Esophagus muscularis mucosa (tissue), 4 donors: ENCODE results near the gene ZAP70. TPM values are rescaled to one million over a fixed set of nuclear protein-coding genes. Genes with fewer than 3 reads are reported as not detected.

Source experiments
- DNase-seq: peaks from one replicate; pipeline ENCODE4 v3.0.0-alpha.2; 2017; ENCODE audit errors: extremely low spot score
- H3K27ac ChIP-seq, 4 donors: fragments of 200-600 bp; sonication (generic); replicated peaks in 1 of 4; 1 replicate in 3 of 4; 2 replicates in 1 of 4; pipeline ENCODE4 v1.5.1; 2016 to 2019; ENCODE audit warnings: mild to moderate bottlenecking in 1 of 4
- H3K27me3 ChIP-seq, 4 donors: fragments of 200-600 bp; sonication (generic); one replicate each; pipeline versions ENCODE4 v1.5.1 to v1.6.0; 2016 to 2019
- H3K36me3 ChIP-seq, 4 donors: fragments of 200-600 bp; sonication (generic); one replicate each; pipeline ENCODE4 v1.5.1; 2016 to 2019
- H3K4me1 ChIP-seq, 4 donors: fragments of 200-600 bp; sonication (generic); one replicate each; pipeline ENCODE4 v1.5.1; 2016 to 2019
- H3K4me3 ChIP-seq, 4 donors: fragments of 200-600 bp; sonication (generic); 1 replicate in 2 of 4; 2 replicates in 2 of 4; pipeline ENCODE4 v1.5.1; 2016 to 2019; ENCODE audit warnings: mild to moderate bottlenecking in 4 of 4, moderate library complexity in 1 of 4
- H3K9me3 ChIP-seq, 4 donors: fragments of 200-600 bp; sonication (generic); 1 replicate in 3 of 4; 2 replicates in 1 of 4; pipeline ENCODE4 v1.5.1; 2016 to 2019
- CTCF ChIP-seq, 3 experiments: fragments of 200-600 bp in 2 of 3; fragments of 450-650 bp in 1 of 3; sonication (generic) in 2 of 3; IDR thresholded peaks; one replicate each; pipeline ENCODE4 v1.5.1; 2017 to 2019; ENCODE audit warnings: antibody characterized with exemption in 3 of 3, mild to moderate bottlenecking in 2 of 3, moderate library complexity in 1 of 3
- EP300 ChIP-seq: sonication (generic); formaldehyde crosslinking; IDR thresholded peaks from one replicate; pipeline ENCODE4 v1.6.1; 2017; ENCODE audit warnings: antibody characterized with exemption
- POLR2A ChIP-seq: fragments of 450-650 bp; IDR thresholded peaks from one replicate; pipeline ENCODE4 v1.6.1; 2017; ENCODE audit warnings: antibody characterized with exemption, moderate library complexity, mild to moderate bottlenecking, low read depth
- POLR2AphosphoS5 ChIP-seq, 2 donors: sonication (generic); formaldehyde crosslinking; IDR thresholded peaks; one replicate each; pipeline ENCODE4 v1.6.1; 2017; ENCODE audit warnings: antibody characterized with exemption in 2 of 2
- WGBS: methylation state at CpG from one replicate; pipeline ENCODE4 v1.1.5; 2018; 5-methylcytosine and 5-hydroxymethylcytosine counted together
- intact Hi-C: fragments of 100-400 bp; cut with DNase I; formaldehyde crosslinking; loops from one replicate; pipeline ENCODE4 v1.15.1; 2023
- total RNA-seq, 4 donors: library from RNA; depleted of rRNA; stranded (reverse); fragments of >200 nt; gene quantifications; one replicate each; pipeline versions ENCODE4 v1.1.0 to v1.2.1, GENCODE V29; 2016

Gene ZAP70
- total RNA-seq, 4 donors from 2014 or later: 1.2 to 3.5 (median 1.8) TPM

GRCh38 chr2:97715951-97716694 lies 2.7 kb downstream of the ZAP70 start:
- H3K36me3 ChIP-seq: no peaks in the 10 kb centered on the region
- WGBS: 88% methylated on average over 9 of the region's 9 CpGs
- H3K4me1 ChIP-seq: no peaks in the 10 kb centered on the region
- no peak for TF ChIP-seq POLR2A
- TF ChIP-seq EP300: no peak
- no peak for TF ChIP-seq POLR2AphosphoS5 (IDR thresholded peaks at IDR 0.05)
- no peak for TF ChIP-seq CTCF (IDR thresholded peaks at IDR 0.05)
- H3K4me3 ChIP-seq: no peak overlapping the region
- no peaks in the 10 kb centered on the region for H3K27me3 ChIP-seq
- H3K27ac ChIP-seq: no peak overlapping the region
- no peak for DNase-seq
- no peaks in the 10 kb centered on the region for H3K9me3 ChIP-seq
- intact Hi-C loops: no loop called here

DNA sequence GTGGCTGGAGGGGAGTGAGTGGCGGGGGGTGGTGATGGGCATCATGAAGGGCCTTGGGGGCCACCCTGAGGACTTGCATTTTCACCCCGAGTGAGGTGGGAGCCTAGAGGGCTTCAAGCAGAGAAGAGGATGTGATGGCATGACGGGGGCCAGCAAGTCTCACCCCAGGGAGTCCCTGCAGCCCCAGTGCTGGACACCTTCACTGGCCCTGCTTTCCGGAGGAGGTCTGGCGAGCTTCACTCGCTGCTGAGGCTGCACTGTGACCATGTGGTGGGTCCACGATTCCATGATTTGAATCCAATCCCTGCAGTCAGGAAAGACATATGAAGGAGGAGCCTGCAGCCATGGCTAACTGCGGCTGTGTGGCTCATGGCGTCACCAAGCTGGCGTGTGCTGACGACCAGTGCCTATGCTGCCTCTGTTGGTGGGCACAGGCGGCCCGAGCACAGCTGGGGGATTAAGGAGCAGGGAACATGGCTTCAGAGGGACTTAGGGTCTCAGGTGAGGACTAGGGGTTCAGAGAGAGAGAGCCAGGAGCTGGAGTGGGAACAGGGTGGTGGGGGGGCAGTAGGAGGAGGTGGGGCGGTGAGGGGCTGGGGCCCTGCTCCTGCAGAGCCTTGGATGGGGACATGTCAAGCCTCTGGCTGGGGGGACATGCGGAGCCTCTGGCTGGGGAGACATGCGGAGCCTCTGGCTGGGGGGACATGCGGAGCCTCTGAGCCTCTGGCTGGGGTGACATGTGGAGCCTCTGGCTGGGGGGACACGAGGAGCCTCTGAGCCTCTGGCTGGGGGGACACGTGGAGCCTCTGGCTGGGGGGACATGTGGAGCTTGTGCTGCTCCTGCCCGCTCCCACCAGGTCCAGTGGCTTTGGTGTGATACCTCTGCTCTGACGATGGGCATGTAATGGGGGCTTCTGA lies 3.6 kb downstream of the ZAP70 start:
- no peaks in the 10 kb centered on the region for H3K36me3 ChIP-seq
- DNase-seq: no peak
- no peaks in the 10 kb centered on the region for H3K27me3 ChIP-seq
- H3K9me3 ChIP-seq: no peaks in the 10 kb centered on the region
- intact Hi-C loops: no loop called here
- 89% methylated on average over 19 of the region's 21 CpGs for WGBS
- no peak overlapping the region for H3K4me3 ChIP-seq
- H3K4me1 ChIP-seq: no peaks in the 10 kb centered on the region
- H3K27ac ChIP-seq: no peak overlapping the region
- TF ChIP-seq POLR2AphosphoS5 (IDR thresholded peaks at IDR 0.05): no peak
- no peak for TF ChIP-seq EP300
- no peak for TF ChIP-seq CTCF (IDR thresholded peaks at IDR 0.05)
- TF ChIP-seq POLR2A: no peak

GRCh38 chr2:97717613-97717995 lies 4.2 kb downstream of the ZAP70 start:
- Histone ChIP-seq H3K9me3 (no peaks in the 10 kb centered on the region), H3K4me1 (no peaks in the 10 kb centered on the region), H3K27me3 (no peaks in the 10 kb centered on the region), H3K4me3 (no peak overlapping the region), H3K36me3 (no peaks in the 10 kb centered on the region), H3K27ac (no peak overlapping the region)
- TF ChIP-seq CTCF (IDR thresholded peaks at IDR 0.05): no peak
- no peak for TF ChIP-seq POLR2A
- intact Hi-C loops: no loop called here
- no peak for DNase-seq
- 94% methylated on average over 2 of the region's 3 CpGs for WGBS

GRCh38 chr2:97718051-97718882 lies 4.9 kb downstream of the ZAP70 start:
- intact Hi-C loops: no loop called here
- 88% methylated on average over 11 of the region's 21 CpGs for WGBS
- DNase-seq: no peak

More at GRCh38 chr2:97718051-97718882, 4.9 kb downstream of the ZAP70 start:
- no peak for TF ChIP-seq EP300
- no peak for TF ChIP-seq CTCF (IDR thresholded peaks at IDR 0.05)
- no peak for TF ChIP-seq POLR2A
- no peak for TF ChIP-seq POLR2AphosphoS5 (IDR thresholded peaks at IDR 0.05)
- Histone ChIP-seq H3K4me1 (no peaks in the 10 kb centered on the region), H3K9me3 (no peaks in the 10 kb centered on the region), H3K27ac (no peak overlapping the region), H3K27me3 (no peaks in the 10 kb centered on the region), H3K36me3 (no peaks in the 10 kb centered on the region), H3K4me3 (no peak overlapping the region)
